Ovary (tissue), 9 donors: ENCODE results near the gene GPD1. TPM values are rescaled to one million over a fixed set of nuclear protein-coding genes. Genes with fewer than 3 reads are reported as not detected.

ENCODE experiments used
- DNase-seq, 5 donors: peaks; one replicate each; pipeline ENCODE4 v3.0.0-alpha.2; 2019 to 2020
- H3K27ac ChIP-seq, 2 donors: fragments of 200-600 bp; one replicate each; pipeline versions ENCODE4 v1.5.1 to v1.8.0; 2019 to 2022
- H3K27me3 ChIP-seq: fragments of 200-600 bp; one replicate; pipeline ENCODE4 v1.8.0; 2022
- H3K36me3 ChIP-seq: fragments of 200-600 bp; sonication (generic); one replicate; pipeline ENCODE4 v1.5.1; 2019
- H3K4me1 ChIP-seq: one replicate; pipeline ENCODE4 v1.8.1; 2013; ENCODE audit warnings: mild to moderate bottlenecking, moderate library complexity; ENCODE audit not compliant: insufficient read depth
- H3K4me3 ChIP-seq: fragments of 200-600 bp; sonication (generic); one replicate; pipeline ENCODE4 v1.5.1; 2017
- H3K9me3 ChIP-seq, 2 donors: fragments of 200-600 bp in 1 of 2; sonication (generic) in 1 of 2; one replicate each; pipeline versions ENCODE4 v1.5.1 to v1.8.1; 2013 to 2019; ENCODE audit warnings: mild to moderate bottlenecking in 1 of 2, moderate library complexity in 1 of 2
- EP300 ChIP-seq: sonication (generic); formaldehyde crosslinking; IDR thresholded peaks from one replicate; pipeline ENCODE4 v1.6.1; 2017; ENCODE audit warnings: antibody characterized with exemption
- POLR2A ChIP-seq: fragments of 450-650 bp; IDR thresholded peaks from one replicate; pipeline ENCODE4 v1.6.1; 2017; ENCODE audit warnings: antibody characterized with exemption, mild to moderate bottlenecking, moderate library complexity
- WGBS, 3 donors: extraction: QIAGEN DNeasy Blood & Tissue Kit in 1 of 3; methylation state at CpG; one replicate each; pipeline versions ENCODE4 v1.1.5 to v1.1.7; 2013 to 2017; 5-methylcytosine and 5-hydroxymethylcytosine counted together
- intact Hi-C, 4 donors: fragments of 100-400 bp; cut with DNase I; formaldehyde crosslinking; loops; one replicate each; pipeline versions ENCODE4 v1.11.0 to v1.15.1; 2022 to 2023
- polyA plus RNA-seq, 2 donors: library from polyadenylated mRNA; stranded (reverse); fragments of 200-250 nt in 1 of 2; fragments of 350-450 nt in 1 of 2; fragmentation: Illumina TruSeq in 1 of 2; extraction: RNeasy Lipid Tissue Mini Kit (QIAGEN cat#74804) in 1 of 2; gene quantifications; one replicate each; pipeline ENCODE4 v1.2.3, GENCODE V29; 2013 to 2014
- total RNA-seq, 7 donors: library from RNA; depleted of rRNA in 2 of 7; stranded (reverse); fragments of >200 nt in 2 of 7; fragmentation: NEBNext Ultra II Directional in 3 of 7; extraction: Animal tissue kit (Norgen Biotek cat#: 25700) in 3 of 7; gene quantifications; one replicate each; pipeline versions ENCODE4 v1.1.0 to v1.2.4, GENCODE V29; 2016 to 2023
- TF ChIP-seq, protein P1 (sequence below), 3 donors: fragments of 450-650 bp in 2 of 3; fragments of 200-600 bp in 1 of 3; IDR thresholded peaks; one replicate each; pipeline versions ENCODE4 v1.5.1 to v1.8.0; 2016 to 2022; ENCODE audit warnings: antibody characterized with exemption in 3 of 3, mild to moderate bottlenecking in 1 of 3
- donor health status: DM: no; HTN: no; CAD: no; lungs with moderate emphysema.
- donor health status: DM: no; HTN: no; CAD: no.
- donor health status: Bipolar disorder and iron deficiency.
- donor health status: DM: yes; HTN: yes; CAD: no.
- donor health status: DM: no; HTN: no; CAD: no.
- donor health status: DM: yes; HTN: yes; CAD: no.

Gene GPD1
- total and polyA plus RNA-seq, 9 donors = 0.10 to 9.4 (median 0.46) TPM

DNA sequence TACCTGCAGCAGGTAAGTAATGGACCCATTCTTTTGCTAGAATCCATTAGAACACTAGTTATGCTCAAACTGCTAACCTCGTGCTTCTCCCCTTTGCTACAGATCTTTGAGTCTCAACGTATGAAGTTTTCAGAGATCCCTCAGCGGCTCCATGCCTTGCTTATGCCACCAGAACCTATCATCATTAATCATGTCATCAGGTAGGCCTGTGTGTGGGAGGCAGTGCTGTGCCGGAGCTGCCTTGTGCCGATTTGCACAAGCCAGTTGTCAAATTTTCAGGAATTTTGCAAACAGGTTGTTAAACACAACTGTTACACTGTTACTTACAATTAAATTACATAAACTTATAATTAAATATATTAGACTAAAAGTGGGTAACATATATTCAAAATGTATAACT lies 13.4 kb upstream of the GPD1 start:
- no peaks in the 10 kb centered on the region for H3K4me1 ChIP-seq
- H3K36me3 ChIP-seq = no peaks in the 10 kb centered on the region
- intact Hi-C loops = no loop called here
- no peaks in the 10 kb centered on the region for H3K9me3 ChIP-seq
- H3K27me3 ChIP-seq = no peaks in the 10 kb centered on the region
- 51 to 61% (median 54%) methylated on average over 5 of the region's 5 CpGs for WGBS, 3 donors
- H3K4me3 ChIP-seq = no peak overlapping the region
- no peak for DNase-seq
- H3K27ac ChIP-seq = no peak overlapping the region
- TF ChIP-seq EP300 = no peak
- TF ChIP-seq, protein P1, sequence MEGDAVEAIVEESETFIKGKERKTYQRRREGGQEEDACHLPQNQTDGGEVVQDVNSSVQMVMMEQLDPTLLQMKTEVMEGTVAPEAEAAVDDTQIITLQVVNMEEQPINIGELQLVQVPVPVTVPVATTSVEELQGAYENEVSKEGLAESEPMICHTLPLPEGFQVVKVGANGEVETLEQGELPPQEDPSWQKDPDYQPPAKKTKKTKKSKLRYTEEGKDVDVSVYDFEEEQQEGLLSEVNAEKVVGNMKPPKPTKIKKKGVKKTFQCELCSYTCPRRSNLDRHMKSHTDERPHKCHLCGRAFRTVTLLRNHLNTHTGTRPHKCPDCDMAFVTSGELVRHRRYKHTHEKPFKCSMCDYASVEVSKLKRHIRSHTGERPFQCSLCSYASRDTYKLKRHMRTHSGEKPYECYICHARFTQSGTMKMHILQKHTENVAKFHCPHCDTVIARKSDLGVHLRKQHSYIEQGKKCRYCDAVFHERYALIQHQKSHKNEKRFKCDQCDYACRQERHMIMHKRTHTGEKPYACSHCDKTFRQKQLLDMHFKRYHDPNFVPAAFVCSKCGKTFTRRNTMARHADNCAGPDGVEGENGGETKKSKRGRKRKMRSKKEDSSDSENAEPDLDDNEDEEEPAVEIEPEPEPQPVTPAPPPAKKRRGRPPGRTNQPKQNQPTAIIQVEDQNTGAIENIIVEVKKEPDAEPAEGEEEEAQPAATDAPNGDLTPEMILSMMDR (IDR thresholded peaks at IDR 0.05) = no peak
- no peak for TF ChIP-seq POLR2A

DNA sequence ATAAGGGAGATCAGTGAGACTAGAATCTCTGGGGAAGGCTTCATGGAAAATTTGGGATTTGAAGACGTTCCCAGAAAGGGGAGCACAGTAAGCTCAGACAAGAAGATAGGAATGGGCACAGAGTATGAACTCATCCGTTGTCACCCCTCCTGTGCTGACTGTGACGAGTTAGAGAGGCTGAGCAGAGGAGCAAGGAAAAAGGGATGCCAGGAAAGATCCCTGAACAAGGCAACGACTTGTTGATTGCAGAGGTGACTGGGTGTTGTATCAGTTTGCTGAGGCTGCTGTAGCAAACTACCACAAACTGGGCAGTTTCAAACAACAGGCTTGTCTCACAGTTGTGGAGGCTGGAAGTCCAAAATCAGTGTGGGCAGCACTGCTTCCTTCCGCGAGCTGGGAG lies 5.9 kb upstream of the GPD1 start:
- Histone ChIP-seq H3K36me3 (peaks cover 2% of the 10 kb centered on the region), H3K27ac (no peak overlapping the region), H3K4me3 (no peak overlapping the region), H3K4me1 (peaks cover 5% of the 10 kb centered on the region), H3K27me3 (no peaks in the 10 kb centered on the region), H3K9me3 (no peaks in the 10 kb centered on the region)
- no peak for DNase-seq
- intact Hi-C loops = no loop called here
- no peak for TF ChIP-seq POLR2A
- TF ChIP-seq EP300 = no peak
- TF ChIP-seq, protein P1 (IDR thresholded peaks at IDR 0.05) = no peak
- 82 to 88% (median 84%) methylated on average over 6 of the region's 6 CpGs for WGBS, 3 donors

DNA sequence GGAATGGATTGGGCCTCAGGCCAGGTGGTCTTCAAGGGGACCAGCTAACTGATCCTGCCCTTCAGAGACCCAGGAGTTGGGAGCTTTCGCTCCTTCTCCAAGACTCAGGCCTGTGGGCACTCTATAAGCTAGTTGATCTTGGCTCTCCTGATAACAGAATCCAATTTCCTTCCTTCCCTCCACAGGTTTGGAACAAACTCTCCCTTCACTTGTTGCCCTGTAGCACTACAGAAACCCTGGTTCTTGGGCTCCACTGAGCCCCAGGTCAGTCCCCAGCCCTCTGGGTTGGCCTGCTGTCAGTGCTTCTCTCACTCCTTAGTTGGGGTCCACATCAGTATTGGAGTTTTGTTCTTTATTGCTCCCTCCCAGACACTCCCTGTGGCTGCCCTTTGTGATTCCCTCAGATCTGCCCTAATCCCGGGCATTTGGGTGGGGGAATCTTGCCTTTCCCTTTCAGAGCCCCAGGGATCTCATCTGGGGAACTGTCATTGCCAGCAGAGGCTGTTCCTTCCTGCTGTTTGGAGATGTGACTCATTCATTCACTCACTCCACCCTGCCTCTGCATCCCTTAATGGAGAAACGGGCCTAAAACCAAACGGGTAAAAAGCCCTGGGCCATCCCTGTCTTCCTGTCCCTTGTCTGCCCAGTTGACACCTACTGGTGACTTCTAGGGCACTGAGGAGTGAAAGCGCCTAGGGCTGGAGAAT lies 4.4 kb upstream of the GPD1 start:
- Histone ChIP-seq H3K9me3 (no peaks in the 10 kb centered on the region), H3K36me3 (peaks cover 2% of the 10 kb centered on the region), H3K27me3 (no peaks in the 10 kb centered on the region), H3K4me3 (no peak overlapping the region), H3K27ac (no peak overlapping the region), H3K4me1 (peaks cover 15% of the 10 kb centered on the region)
- WGBS, 3 donors = 64 to 70% (median 65%) methylated on average over 5 of the region's 5 CpGs
- DNase-seq = no peak
- intact Hi-C loops = no loop called here
- TF ChIP-seq EP300 (no peak), POLR2A (no peak)
- TF ChIP-seq, protein P1 (IDR thresholded peaks at IDR 0.05) = no peak

DNA sequence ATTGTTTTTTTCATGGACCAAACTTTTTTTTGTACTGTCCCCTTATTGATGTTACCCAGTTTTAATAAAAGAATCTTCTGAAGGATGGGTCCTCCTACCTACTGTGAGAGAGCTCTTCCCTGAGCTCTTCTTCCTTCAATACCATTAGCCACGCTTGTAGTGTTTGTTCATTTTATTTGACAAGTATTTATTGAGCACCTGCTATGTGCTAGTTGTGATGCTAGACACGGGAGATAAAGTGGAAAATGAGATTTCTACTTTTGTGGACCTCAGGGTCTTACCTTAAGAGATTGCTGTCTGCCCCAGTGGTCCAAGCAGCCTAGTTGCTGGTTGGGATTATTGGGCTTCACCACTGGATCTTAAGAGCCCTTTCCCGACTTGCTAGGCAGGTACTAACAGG lies 3.2 kb upstream of the GPD1 start:
- WGBS, 3 donors = 70 to 82% (median 81%) methylated on average over 3 of the region's 3 CpGs
- no peak for DNase-seq
- TF ChIP-seq, protein P1 (IDR thresholded peaks at IDR 0.05) = no peak
- TF ChIP-seq EP300 = no peak
- no peak for TF ChIP-seq POLR2A
- peaks cover 15% of the 10 kb centered on the region for H3K4me1 ChIP-seq
- H3K27me3 ChIP-seq = no peaks in the 10 kb centered on the region
- no peaks in the 10 kb centered on the region for H3K9me3 ChIP-seq
- intact Hi-C loops = no loop called here
- peaks cover 2% of the 10 kb centered on the region for H3K36me3 ChIP-seq
- no peak overlapping the region for H3K27ac ChIP-seq
- H3K4me3 ChIP-seq = no peak overlapping the region
